Measurements from ENCODE around the gene PARD6G. TPM values are rescaled to one million over a fixed set of nuclear protein-coding genes. Genes with fewer than 3 reads are reported as not detected.

The PARD6G gene
- total RNA-seq, 2 donors from 2014 or later, result 2.6 to 3.1 TPM

DNA sequence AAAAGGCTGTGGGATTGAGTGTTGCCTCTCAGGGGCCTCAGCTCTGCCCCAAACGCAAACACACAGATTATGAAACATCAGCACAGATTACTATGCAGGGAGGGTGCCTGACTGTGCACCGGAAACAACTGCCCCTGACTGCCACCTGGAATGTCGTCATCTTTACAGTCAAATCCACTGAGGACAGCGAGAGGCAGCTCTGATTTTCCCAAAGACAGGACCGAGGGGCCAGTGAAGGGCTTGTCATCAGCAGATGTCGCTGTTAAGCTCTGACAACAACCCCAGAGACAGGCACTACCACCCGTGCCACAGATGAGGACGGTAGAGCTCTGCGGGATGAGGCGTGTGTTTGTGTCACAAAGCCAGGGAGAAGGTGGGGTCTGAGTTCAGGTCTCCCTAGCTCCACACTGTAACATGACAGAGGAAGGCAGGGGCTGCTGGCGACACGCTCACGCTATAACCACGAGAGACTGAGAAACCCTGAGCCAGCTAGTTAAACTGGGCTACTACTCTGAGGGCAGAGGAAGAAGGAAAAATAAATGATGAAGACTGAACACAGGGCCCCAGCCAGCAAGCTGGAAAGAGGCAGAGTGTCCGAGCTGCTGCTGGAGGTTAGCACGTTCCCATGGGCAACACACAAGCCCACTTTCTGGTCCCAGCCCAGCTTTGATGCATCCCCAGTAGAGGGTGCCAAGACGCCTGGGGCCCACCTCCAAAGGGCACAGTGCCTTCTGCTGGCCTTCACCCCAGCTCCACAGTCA is 47.0 kb downstream of the PARD6G start:
- Histone ChIP-seq H3K4me1 (no peaks in the 10 kb centered on the region), H3K9me3 (no peaks in the 10 kb centered on the region), H3K36me3 (replicated peaks in 1 of 2; ENCODE audit: insufficient read depth in 1 of 2, low read depth in 2 of 2) (no peaks in the 10 kb centered on the region), H3K4me3 (no peak overlapping the region), H3K27me3 (no peaks in the 10 kb centered on the region), H3K27ac (no peak overlapping the region)
- ATAC-seq (no peak), DNase-seq (no peak)
- 70 to 86% methylated on average over 17 of the region's 17 CpGs for WGBS, 2 donors
- intact Hi-C loops (cut with DNase I), result no loop called here
- no peak for TF ChIP-seq CTCF (IDR thresholded peaks at IDR 0.05)
- TF ChIP-seq POLR2A (IDR thresholded peaks at IDR 0.05), result no peak

- Histone ChIP-seq H3K4me3 (no peak overlapping the region), H3K9me3 (no peaks in the 10 kb centered on the region), H3K27me3 (no peaks in the 10 kb centered on the region), H3K36me3 (replicated peaks in 1 of 2; ENCODE audit: insufficient read depth in 1 of 2, low read depth in 2 of 2) (no peaks in the 10 kb centered on the region), H3K27ac (no peak overlapping the region), H3K4me1 (no peaks in the 10 kb centered on the region)
- TF ChIP-seq POLR2A (IDR thresholded peaks at IDR 0.05), result no peak
- no peak for TF ChIP-seq CTCF (IDR thresholded peaks at IDR 0.05)
- WGBS, 2 donors, result 89 to 90% methylated on average over 15 of the region's 15 CpGs
- intact Hi-C loops (cut with DNase I), result no loop called here
- no peak for DNase-seq
- ATAC-seq, result no peak
Observed at GRCh38 chr18:80198994-80199748, 48.1 kb downstream of the PARD6G start.

DNA sequence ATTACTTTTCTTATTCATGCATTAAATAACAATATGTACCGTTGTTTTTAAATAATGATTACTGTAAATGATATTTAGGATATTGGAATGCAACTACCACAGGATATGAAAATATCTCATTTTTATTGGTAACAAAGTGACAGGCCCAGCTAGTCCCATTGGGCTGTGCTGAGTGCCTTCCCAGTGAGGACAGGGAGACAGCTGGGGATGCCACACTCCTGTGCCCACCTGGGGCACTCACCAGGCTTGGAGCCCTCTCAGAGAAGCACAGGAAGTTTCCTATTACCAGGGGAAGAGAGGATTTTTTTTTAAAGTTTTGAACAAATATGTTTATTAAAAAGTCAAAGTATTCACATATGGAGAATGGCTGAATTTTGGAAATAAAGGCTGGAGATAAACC is 48.9 kb downstream of the PARD6G start:
- Histone ChIP-seq H3K9me3 (no peaks in the 10 kb centered on the region), H3K4me1 (no peaks in the 10 kb centered on the region), H3K4me3 (no peak overlapping the region), H3K36me3 (replicated peaks in 1 of 2; ENCODE audit: insufficient read depth in 1 of 2, low read depth in 2 of 2) (no peaks in the 10 kb centered on the region), H3K27ac (no peak overlapping the region), H3K27me3 (no peaks in the 10 kb centered on the region)
- TF ChIP-seq POLR2A (IDR thresholded peaks at IDR 0.05) (no peak), CTCF (IDR thresholded peaks at IDR 0.05) (no peak)
- WGBS, 2 donors, result 83 to 89% methylated on average over 1 of the region's 1 CpG
- DNase-seq (no peak), ATAC-seq (no peak)
- intact Hi-C loops (cut with DNase I), result no loop called here

DNA sequence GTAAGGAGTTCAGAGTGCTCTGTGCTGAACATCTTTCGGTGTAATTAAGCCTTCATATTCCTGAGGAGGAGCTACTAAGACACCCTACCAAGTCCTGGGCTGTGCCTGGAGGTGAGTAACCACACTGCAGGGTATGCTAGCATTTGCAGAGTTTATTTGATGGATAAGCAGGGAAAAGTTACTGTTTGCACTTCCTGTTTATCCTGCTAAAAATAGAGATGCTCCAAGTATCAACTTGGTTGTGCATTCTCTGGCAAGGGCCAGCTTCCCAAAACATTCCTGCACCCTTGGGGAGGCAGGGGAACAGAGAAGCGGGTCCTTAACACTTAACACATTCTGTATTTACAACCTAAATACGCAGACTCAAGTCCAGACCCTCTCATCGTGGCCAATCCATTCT is 49.8 kb downstream of the PARD6G start:
- H3K36me3 ChIP-seq (replicated peaks in 1 of 2; ENCODE audit: insufficient read depth in 1 of 2, low read depth in 2 of 2), result no peaks in the 10 kb centered on the region
- intact Hi-C loops (cut with DNase I), result no loop called here
- WGBS, 2 donors, result 72 to 81% methylated on average over 4 of the region's 4 CpGs
- no peak overlapping the region for H3K4me3 ChIP-seq
- no peaks in the 10 kb centered on the region for H3K4me1 ChIP-seq
- no peak for TF ChIP-seq POLR2A (IDR thresholded peaks at IDR 0.05)
- no peak for TF ChIP-seq CTCF (IDR thresholded peaks at IDR 0.05)
- no peak for DNase-seq
- H3K27me3 ChIP-seq, result no peaks in the 10 kb centered on the region
- no peak overlapping the region for H3K27ac ChIP-seq
- no peak for ATAC-seq
- no peaks in the 10 kb centered on the region for H3K9me3 ChIP-seq

Data from body of pancreas (tissue), 4 donors.